HUES48 (cell line): ENCODE results near the gene NRXN2.

Source experiments
- H3K27ac ChIP-seq: one replicate; pipeline ENCODE4 v1.7.0; 2013; ENCODE audit warnings: low read depth, low read length, inconsistent platforms
- H3K27me3 ChIP-seq: 2 replicates; pipeline ENCODE4 v1.6.1; 2013; ENCODE audit warnings: mild to moderate bottlenecking, low read length; ENCODE audit not compliant: control insufficient read depth, insufficient read depth
- H3K36me3 ChIP-seq: 2 replicates; pipeline ENCODE4 v1.6.1; 2013; ENCODE audit warnings: low read length; ENCODE audit not compliant: control insufficient read depth, insufficient read depth
- H3K4me1 ChIP-seq: 2 replicates; pipeline ENCODE4 v1.6.1; 2013; ENCODE audit warnings: mild to moderate bottlenecking, low read length; ENCODE audit not compliant: control insufficient read depth, insufficient read depth
- H3K4me3 ChIP-seq: 2 replicates; pipeline ENCODE4 v1.5.1; 2013; ENCODE audit warnings: mild to moderate bottlenecking, low read depth, low read length
- H3K9ac ChIP-seq: 2 replicates; pipeline ENCODE4 v1.6.1; 2013; ENCODE audit warnings: mild to moderate bottlenecking, low read depth, low read length, moderate library complexity
- H3K9me3 ChIP-seq: 2 replicates; pipeline ENCODE4 v1.6.1; 2013; ENCODE audit warnings: low read length; ENCODE audit not compliant: control insufficient read depth, insufficient read depth

Gene NRXN2

GRCh38 chr11:64663656-64664055 lies 59.3 kb downstream of the NRXN2 start:
- Histone ChIP-seq H3K27me3 (no peaks in the 10 kb centered on the region), H3K9me3 (no peaks in the 10 kb centered on the region), H3K4me1 (no peaks in the 10 kb centered on the region), H3K4me3 (no peak overlapping the region), H3K36me3 (no peaks in the 10 kb centered on the region), H3K27ac (no peak overlapping the region), H3K9ac (no peak overlapping the region)

- H3K9ac ChIP-seq: no peak overlapping the region
- H3K27ac ChIP-seq: no peak overlapping the region
- H3K9me3 ChIP-seq: no peaks in the 10 kb centered on the region
- H3K27me3 ChIP-seq: no peaks in the 10 kb centered on the region
- no peak overlapping the region for H3K4me3 ChIP-seq
- H3K4me1 ChIP-seq: peaks cover 3% of the 10 kb centered on the region; the same call in 1 of the 2 replicates
- H3K36me3 ChIP-seq: no peaks in the 10 kb centered on the region
These were observed 61.4 kb downstream of the NRXN2 start for GRCh38 chr11:64661614-64662013.

- Histone ChIP-seq H3K4me3 (no peak overlapping the region), H3K4me1 (peaks cover 3% of the 10 kb centered on the region; the same call in 1 of the 2 replicates), H3K9me3 (no peaks in the 10 kb centered on the region), H3K27ac (no peak overlapping the region), H3K36me3 (no peaks in the 10 kb centered on the region), H3K27me3 (no peaks in the 10 kb centered on the region), H3K9ac (no peak overlapping the region)
These were observed 61.9 kb downstream of the NRXN2 start for GRCh38 chr11:64661146-64661545.

GRCh38 chr11:64660706-64661105 lies 62.3 kb downstream of the NRXN2 start:
- Histone ChIP-seq H3K27ac (no peak overlapping the region), H3K27me3 (no peaks in the 10 kb centered on the region), H3K9me3 (no peaks in the 10 kb centered on the region), H3K4me3 (no peak overlapping the region), H3K9ac (no peak overlapping the region), H3K4me1 (peaks cover 3% of the 10 kb centered on the region; the same call in 1 of the 2 replicates), H3K36me3 (no peaks in the 10 kb centered on the region)

GRCh38 chr11:64660205-64660604 lies 62.8 kb downstream of the NRXN2 start:
- Histone ChIP-seq H3K4me3 (no peak overlapping the region), H3K36me3 (no peaks in the 10 kb centered on the region), H3K9me3 (no peaks in the 10 kb centered on the region), H3K27me3 (no peaks in the 10 kb centered on the region), H3K9ac (no peak overlapping the region), H3K4me1 (peaks cover 3% of the 10 kb centered on the region; the same call in 1 of the 2 replicates), H3K27ac (no peak overlapping the region)

- Histone ChIP-seq H3K4me1 (peaks cover 3% of the 10 kb centered on the region; the same call in 1 of the 2 replicates), H3K9ac (no peak overlapping the region), H3K27ac (no peak overlapping the region), H3K36me3 (no peaks in the 10 kb centered on the region), H3K9me3 (no peaks in the 10 kb centered on the region), H3K4me3 (no peak overlapping the region), H3K27me3 (no peaks in the 10 kb centered on the region; the same call in 1 of the 2 replicates)
These were observed 63.4 kb downstream of the NRXN2 start for GRCh38 chr11:64659417-64660144.

GRCh38 chr11:64658265-64658664 lies 64.7 kb downstream of the NRXN2 start:
- H3K4me3 ChIP-seq: no peak overlapping the region
- no peaks in the 10 kb centered on the region for H3K9me3 ChIP-seq
- no peaks in the 10 kb centered on the region; the same call in 1 of the 2 replicates for H3K27me3 ChIP-seq
- H3K27ac ChIP-seq: no peak overlapping the region
- H3K36me3 ChIP-seq: no peaks in the 10 kb centered on the region
- H3K9ac ChIP-seq: no peak overlapping the region
- H3K4me1 ChIP-seq: peaks cover 6% of the 10 kb centered on the region; the same call in 1 of the 2 replicates

GRCh38 chr11:64656862-64657261 lies 66.1 kb downstream of the NRXN2 start:
- H3K27ac ChIP-seq: peak overlapping the region; percentile 3
- H3K36me3 ChIP-seq: no peaks in the 10 kb centered on the region
- no peak overlapping the region for H3K4me3 ChIP-seq
- H3K27me3 ChIP-seq: no peaks in the 10 kb centered on the region; the same call in 1 of the 2 replicates
- H3K9ac ChIP-seq: no peak overlapping the region
- no peaks in the 10 kb centered on the region for H3K9me3 ChIP-seq
- peaks cover 7% of the 10 kb centered on the region; the same call in 1 of the 2 replicates for H3K4me1 ChIP-seq

- H3K9me3 ChIP-seq: no peaks in the 10 kb centered on the region
- H3K9ac ChIP-seq: no peak overlapping the region
- no peaks in the 10 kb centered on the region; the same call in 1 of the 2 replicates for H3K27me3 ChIP-seq
- no peak overlapping the region for H3K27ac ChIP-seq
- peaks cover 7% of the 10 kb centered on the region; the same call in 1 of the 2 replicates for H3K4me1 ChIP-seq
- H3K36me3 ChIP-seq: no peaks in the 10 kb centered on the region
- no peak overlapping the region for H3K4me3 ChIP-seq
These were observed 66.9 kb downstream of the NRXN2 start for GRCh38 chr11:64655941-64656601.

- H3K36me3 ChIP-seq: no peaks in the 10 kb centered on the region
- H3K27ac ChIP-seq: no peak overlapping the region
- peaks cover 7% of the 10 kb centered on the region; the same call in 1 of the 2 replicates for H3K4me1 ChIP-seq
- H3K9ac ChIP-seq: no peak overlapping the region
- H3K27me3 ChIP-seq: no peaks in the 10 kb centered on the region; the same call in 1 of the 2 replicates
- no peaks in the 10 kb centered on the region for H3K9me3 ChIP-seq
- H3K4me3 ChIP-seq: no peak overlapping the region
These were observed 67.9 kb downstream of the NRXN2 start for GRCh38 chr11:64654958-64655541.

GRCh38 chr11:64654439-64654838 lies 68.6 kb downstream of the NRXN2 start:
- Histone ChIP-seq H3K27me3 (no peaks in the 10 kb centered on the region; the same call in 1 of the 2 replicates), H3K4me3 (no peak overlapping the region), H3K27ac (no peak overlapping the region), H3K36me3 (no peaks in the 10 kb centered on the region), H3K4me1 (peaks cover 7% of the 10 kb centered on the region; the same call in 1 of the 2 replicates), H3K9me3 (no peaks in the 10 kb centered on the region), H3K9ac (no peak overlapping the region)
